22Rv1 (cell line): Measurements from ENCODE around the gene TMEM144.

Source experiments
- ZFX ChIP-seq: fragments of 450-650 bp; IDR thresholded peaks from 2 replicates; pipeline ENCODE4 v1.6.1; 2017; ENCODE audit warnings: antibody characterized with exemption, borderline replicate concordance
- TF ChIP-seq, protein P1 (sequence below): fragments of 450-650 bp; IDR thresholded peaks from 2 replicates; pipeline ENCODE4 v1.5.1; 2017; ENCODE audit warnings: mild to moderate bottlenecking

- TF ChIP-seq ZFX: no peak
- TF ChIP-seq, protein P1, sequence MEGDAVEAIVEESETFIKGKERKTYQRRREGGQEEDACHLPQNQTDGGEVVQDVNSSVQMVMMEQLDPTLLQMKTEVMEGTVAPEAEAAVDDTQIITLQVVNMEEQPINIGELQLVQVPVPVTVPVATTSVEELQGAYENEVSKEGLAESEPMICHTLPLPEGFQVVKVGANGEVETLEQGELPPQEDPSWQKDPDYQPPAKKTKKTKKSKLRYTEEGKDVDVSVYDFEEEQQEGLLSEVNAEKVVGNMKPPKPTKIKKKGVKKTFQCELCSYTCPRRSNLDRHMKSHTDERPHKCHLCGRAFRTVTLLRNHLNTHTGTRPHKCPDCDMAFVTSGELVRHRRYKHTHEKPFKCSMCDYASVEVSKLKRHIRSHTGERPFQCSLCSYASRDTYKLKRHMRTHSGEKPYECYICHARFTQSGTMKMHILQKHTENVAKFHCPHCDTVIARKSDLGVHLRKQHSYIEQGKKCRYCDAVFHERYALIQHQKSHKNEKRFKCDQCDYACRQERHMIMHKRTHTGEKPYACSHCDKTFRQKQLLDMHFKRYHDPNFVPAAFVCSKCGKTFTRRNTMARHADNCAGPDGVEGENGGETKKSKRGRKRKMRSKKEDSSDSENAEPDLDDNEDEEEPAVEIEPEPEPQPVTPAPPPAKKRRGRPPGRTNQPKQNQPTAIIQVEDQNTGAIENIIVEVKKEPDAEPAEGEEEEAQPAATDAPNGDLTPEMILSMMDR: no peak
Measured at GRCh38 chr4:158295053-158295452, 84.8 kb downstream of the TMEM144 start.
